ENCODE results near the gene VRTN.

VRTN gene

GRCh38 chr14:74395094-74395493 lies 46.8 kb downstream of the VRTN start:
- no peak for DNase-seq (ENCODE audit: low read depth)

GRCh38 chr14:74400031-74400685 lies 51.9 kb downstream of the VRTN start:
- no peak for DNase-seq (ENCODE audit: low read depth)

GRCh38 chr14:74400919-74401503 lies 52.7 kb downstream of the VRTN start:
- DNase-seq (ENCODE audit: low read depth) = no peak

- DNase-seq (ENCODE audit: low read depth) = no peak
Measured at GRCh38 chr14:74401504-74402241, 53.4 kb downstream of the VRTN start.

- no peak for DNase-seq (ENCODE audit: low read depth)
Measured at GRCh38 chr14:74402401-74403251, 54.4 kb downstream of the VRTN start.

- DNase-seq (ENCODE audit: low read depth) = no peak
Measured at GRCh38 chr14:74403619-74404417, 55.5 kb downstream of the VRTN start.

- no peak for DNase-seq (ENCODE audit: low read depth)
Measured at GRCh38 chr14:74404435-74404834, 56.2 kb downstream of the VRTN start.

GRCh38 chr14:74405663-74406062 lies 57.4 kb downstream of the VRTN start:
- DNase-seq (ENCODE audit: low read depth) = no peak

GRCh38 chr14:74407021-74407800 lies 58.9 kb downstream of the VRTN start:
- DNase-seq (ENCODE audit: low read depth) = no peak

GRCh38 chr14:74407801-74408154 lies 59.5 kb downstream of the VRTN start:
- DNase-seq (ENCODE audit: low read depth) = no peak

GRCh38 chr14:74408870-74409269 lies 60.6 kb downstream of the VRTN start:
- no peak for DNase-seq (ENCODE audit: low read depth)

GRCh38 chr14:74409441-74409840 lies 61.2 kb downstream of the VRTN start:
- DNase-seq (ENCODE audit: low read depth) = no peak

Measured in CMK (cell line).